Measurements from ENCODE around the gene SPANXN2.
"Not testable (repeated sequence)": the region's sequence is repeated elsewhere in the genome, so short reads cannot be mapped to it uniquely, and the experiment has no call there.

The SPANXN2 gene

GRCh38 chrX:143720652-143721051 is at the start of gene SPANXN2:
SPANXN2 (minus strand) TSS chrX:143720752; CDS start chrX:143720668, 84 bp downstream.
- not testable (repeated sequence) for DNase-seq

GRCh38 chrX:143768976-143769375 is 48.4 kb upstream of the SPANXN2 start:
- no peak for DNase-seq

- not testable (repeated sequence) for DNase-seq
These were observed 47.2 kb upstream of the SPANXN2 start for GRCh38 chrX:143767789-143768188.

- DNase-seq = no peak
These were observed 37.3 kb upstream of the SPANXN2 start for GRCh38 chrX:143757887-143758286.

GRCh38 chrX:143757375-143757774 is 36.8 kb upstream of the SPANXN2 start:
- DNase-seq = no peak

GRCh38 chrX:143754183-143754582 is 33.6 kb upstream of the SPANXN2 start:
- no peak for DNase-seq

GRCh38 chrX:143733866-143734265 is 13.3 kb upstream of the SPANXN2 start:
- DNase-seq = no peak

GRCh38 chrX:143726296-143726695 is 5.7 kb upstream of the SPANXN2 start:
- no peak for DNase-seq

GRCh38 chrX:143701460-143701859 is 19.1 kb downstream of the SPANXN2 start:
- no peak for DNase-seq

- DNase-seq = no peak
These were observed 25.7 kb downstream of the SPANXN2 start for GRCh38 chrX:143694885-143695284.

- DNase-seq = no peak
These were observed 37.1 kb downstream of the SPANXN2 start for GRCh38 chrX:143683486-143683885.

GRCh38 chrX:143674926-143675325 is 45.6 kb downstream of the SPANXN2 start:
- DNase-seq = no peak

- no peak for DNase-seq
These were observed 51.2 kb downstream of the SPANXN2 start for GRCh38 chrX:143669395-143669794.

GRCh38 chrX:143664302-143664701 is 56.2 kb downstream of the SPANXN2 start:
- DNase-seq = no peak

- no peak for DNase-seq
These were observed 56.8 kb downstream of the SPANXN2 start for GRCh38 chrX:143663755-143664154.

Data from activated CD8-positive, alpha-beta memory T cell treated with anti-CD3 and anti-CD28 coated beads for 24 hours (primary cell).